Measurements from ENCODE around the gene IPO9. TPM values are rescaled to one million over a fixed set of nuclear protein-coding genes. Genes with fewer than 3 reads are reported as not detected.

The IPO9 gene
- total and polyA plus RNA-seq, 2 donors from 2014 or later = 21.6 to 39.7 TPM

DNA sequence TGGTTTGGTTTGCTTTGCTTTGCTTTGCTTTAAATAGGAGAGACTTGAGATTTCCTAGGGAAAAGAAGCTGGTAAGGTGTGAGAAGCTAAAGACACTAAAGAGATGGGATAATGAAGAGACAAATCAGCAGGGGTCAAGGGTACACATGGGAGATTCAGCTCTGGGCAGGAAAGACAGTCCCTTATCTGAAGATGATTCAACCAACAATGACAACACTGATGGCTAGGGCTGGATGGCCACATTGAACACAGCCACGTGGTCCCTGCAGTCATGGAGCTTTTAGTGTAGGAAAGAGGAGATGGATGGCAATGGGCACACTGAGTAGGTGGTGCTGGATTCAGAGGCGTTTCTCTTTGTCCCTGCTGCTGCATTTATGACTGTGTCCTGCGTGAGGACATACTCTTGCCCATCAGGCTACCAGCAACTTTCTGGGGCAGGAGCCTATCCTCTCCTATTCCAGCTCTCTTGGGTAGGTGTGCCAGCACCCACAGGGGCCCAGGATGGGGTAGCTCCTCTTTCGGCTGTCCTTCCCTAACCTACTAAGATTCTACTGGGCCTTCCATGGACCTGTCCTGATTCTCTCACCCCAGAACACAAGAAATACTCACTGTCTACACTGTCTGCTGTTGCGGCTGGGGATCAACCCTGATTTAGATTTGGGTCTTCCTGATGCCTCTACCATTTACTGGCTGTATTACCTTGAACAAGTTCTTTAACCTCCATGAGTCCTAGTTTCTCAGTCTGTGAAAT, 58.3 kb downstream of the IPO9 start:
- Histone ChIP-seq H3K27me3 (ENCODE audit: control insufficient read depth, insufficient read depth, low read length) (no peaks in the 10 kb centered on the region), H3K4me3 (ENCODE audit: low read length in 3 of 3) (no peak overlapping the region), H3K9me3 (ENCODE audit: control insufficient read depth in 2 of 3, insufficient read depth in 1 of 3, low read length in 3 of 3) (no peaks in the 10 kb centered on the region), H3K4me1 (ENCODE audit: control insufficient read depth in 2 of 3, insufficient read depth in 2 of 3, low read depth in 1 of 3, low read length in 3 of 3) (peaks cover 0 to 13% (median 0%) of the 10 kb centered on the region in 3 donors), H3K27ac (ENCODE audit: low read depth in 2 of 2, low read length in 2 of 2) (no peak overlapping the region), H3K9ac (ENCODE audit: low read length in 3 of 3) (no peak overlapping the region), H3K36me3 (ENCODE audit: control insufficient read depth in 2 of 3, insufficient read depth in 3 of 3, low read length in 3 of 3) (no peaks in the 10 kb centered on the region)
- FAIRE-seq (no peak), DNase-seq (peak in 1 of 5 donors; percentile 33)
- intact Hi-C loops (cut with DNase I) = no loop called here
- TF ChIP-seq CTCF (IDR thresholded peaks at IDR 0.05; ENCODE audit: borderline replicate concordance, extremely low read depth, insufficient read depth) = no peak

DNA sequence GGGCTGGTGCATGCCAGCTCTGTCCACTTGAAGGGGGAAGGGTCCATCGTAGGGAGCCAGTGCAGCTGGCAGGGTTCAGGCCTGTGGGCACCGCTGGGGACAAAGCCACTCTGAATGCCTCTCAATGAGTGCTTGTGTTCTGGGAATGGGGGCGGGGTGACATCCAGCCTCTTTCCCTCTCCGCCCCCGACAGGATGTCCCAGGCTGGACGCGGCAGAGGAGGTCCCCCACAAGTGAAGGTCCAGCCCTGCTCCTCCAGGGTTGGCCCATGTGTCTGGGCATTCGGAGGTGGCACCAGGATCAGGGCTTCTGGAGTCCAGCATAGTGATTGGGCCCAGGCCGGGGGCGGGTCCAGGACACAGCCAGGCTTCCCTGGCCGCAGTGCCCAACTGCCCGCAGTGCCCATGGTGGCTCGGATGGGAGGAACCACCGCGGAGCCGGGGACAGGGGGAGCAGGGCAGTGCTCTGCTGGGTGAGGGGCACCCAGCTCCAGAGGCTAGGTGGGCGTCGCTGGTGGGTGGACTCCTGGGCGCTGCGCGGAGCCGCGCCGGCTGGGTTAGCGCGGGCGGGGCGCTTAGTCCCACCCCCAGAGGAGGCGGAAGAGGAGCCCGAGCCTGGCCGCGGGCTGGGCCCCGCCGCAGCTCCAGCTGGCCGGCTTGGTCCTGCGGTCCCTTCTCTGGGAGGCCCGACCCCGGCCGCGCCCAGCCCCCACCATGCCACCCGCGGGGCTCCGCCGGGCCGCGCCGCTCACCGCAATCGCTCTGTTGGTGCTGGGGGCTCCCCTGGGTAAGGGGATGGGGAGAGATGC, 59.5 kb downstream of the IPO9 start, which contains the start of gene SHISA4:
TSS of gene SHISA4 (plus strand) at position 617 of the 808 bp plus-strand sequence. CDS start at position 714, 97 bp downstream.
- no peak for TF ChIP-seq CTCF (IDR thresholded peaks at IDR 0.05; ENCODE audit: borderline replicate concordance, extremely low read depth, insufficient read depth)
- intact Hi-C loops (cut with DNase I) = no loop called here
- no peak for FAIRE-seq
- DNase-seq = peak; percentile 66 to 91 (median 85)
- Histone ChIP-seq H3K36me3 (ENCODE audit: control insufficient read depth in 2 of 3, insufficient read depth in 3 of 3, low read length in 3 of 3) (no peaks in the 10 kb centered on the region), H3K27ac (ENCODE audit: low read depth in 2 of 2, low read length in 2 of 2) (no peak within 1 kb of the TSS), H3K27me3 (ENCODE audit: control insufficient read depth, insufficient read depth, low read length) (no peaks in the 10 kb centered on the region), H3K4me3 (ENCODE audit: low read length in 3 of 3) (peak within 1 kb of the TSS; percentile 48 to 75 (median 71)), H3K9ac (ENCODE audit: low read length in 3 of 3) (peak within 1 kb of the TSS in 2 of 3 donors; percentile 45 to 68), H3K4me1 (ENCODE audit: control insufficient read depth in 2 of 3, insufficient read depth in 2 of 3, low read depth in 1 of 3, low read length in 3 of 3) (peaks cover 0 to 13% (median 0%) of the 10 kb centered on the region in 3 donors), H3K9me3 (ENCODE audit: control insufficient read depth in 2 of 3, insufficient read depth in 1 of 3, low read length in 3 of 3) (no peaks in the 10 kb centered on the region)

DNA sequence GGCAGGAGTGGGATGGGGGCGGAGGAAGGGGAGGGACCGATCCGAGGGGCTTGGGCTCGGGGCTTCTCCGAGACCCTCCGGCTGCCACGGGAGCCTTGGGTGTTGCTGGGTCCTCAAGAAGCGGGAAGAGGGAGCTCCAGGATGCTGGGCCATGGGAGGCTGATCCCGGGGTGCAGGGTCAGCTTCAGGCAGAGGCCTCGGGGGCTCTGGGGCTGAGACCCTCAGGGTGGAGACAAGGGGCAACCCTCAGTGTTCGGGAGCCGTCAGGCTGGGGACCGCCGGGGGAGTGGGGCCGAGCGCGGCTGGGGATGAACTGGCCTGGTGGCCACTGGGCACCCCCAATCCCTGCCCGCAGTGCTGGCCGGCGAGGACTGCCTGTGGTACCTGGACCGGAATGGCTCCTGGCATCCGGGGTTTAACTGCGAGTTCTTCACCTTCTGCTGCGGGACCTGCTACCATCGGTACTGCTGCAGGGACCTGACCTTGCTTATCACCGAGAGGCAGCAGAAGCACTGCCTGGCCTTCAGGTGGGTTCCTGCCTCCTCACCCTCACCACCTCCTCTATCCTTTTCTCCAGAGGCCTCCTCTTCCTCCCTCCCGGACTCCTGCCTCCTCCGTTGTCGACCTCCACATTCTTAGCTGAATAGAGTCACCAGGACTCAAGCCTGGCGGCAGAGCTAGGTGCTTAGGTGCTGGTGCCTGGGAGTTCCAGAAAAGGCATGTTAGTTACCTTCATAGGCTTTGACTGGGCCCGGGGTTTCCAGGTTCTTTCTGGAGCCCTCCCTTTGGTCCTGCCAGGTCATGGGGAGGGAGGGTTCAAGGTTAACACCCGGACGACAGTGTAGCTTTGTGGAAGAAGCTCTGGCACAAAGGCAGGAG, 60.4 kb downstream of the IPO9 start:
- Histone ChIP-seq H3K4me3 (ENCODE audit: low read length in 3 of 3) (peak overlapping the region; percentile 3 to 71 (median 48)), H3K9ac (ENCODE audit: low read length in 3 of 3) (peak overlapping the region in 2 of 3 donors; percentile 45 to 68), H3K9me3 (ENCODE audit: control insufficient read depth in 2 of 3, insufficient read depth in 1 of 3, low read length in 3 of 3) (no peaks in the 10 kb centered on the region), H3K27me3 (ENCODE audit: control insufficient read depth, insufficient read depth, low read length) (no peaks in the 10 kb centered on the region), H3K4me1 (ENCODE audit: control insufficient read depth in 2 of 3, insufficient read depth in 2 of 3, low read depth in 1 of 3, low read length in 3 of 3) (peaks cover 0 to 13% (median 0%) of the 10 kb centered on the region in 3 donors), H3K27ac (ENCODE audit: low read depth in 2 of 2, low read length in 2 of 2) (no peak overlapping the region), H3K36me3 (ENCODE audit: control insufficient read depth in 2 of 3, insufficient read depth in 3 of 3, low read length in 3 of 3) (no peaks in the 10 kb centered on the region)
- no peak for FAIRE-seq
- no peak for TF ChIP-seq CTCF (IDR thresholded peaks at IDR 0.05; ENCODE audit: borderline replicate concordance, extremely low read depth, insufficient read depth)
- intact Hi-C loops (cut with DNase I) = no loop called here
- DNase-seq = peak in 2 of 5 donors; percentile 74 to 78
